Esophagus mucosa (tissue), 1 donor: Measurements from ENCODE around the gene CPEB2. TPM values are rescaled to one million over a fixed set of nuclear protein-coding genes. Genes with fewer than 3 reads are reported as not detected.
A peak's percentile ranks its signal among the peaks of the same experiment; 100 is the strongest.
"Not testable (repeated sequence)": the region's sequence is repeated elsewhere in the genome, so short reads cannot be mapped to it uniquely, and the experiment has no call there.

Experiments used
- ATAC-seq: fragments of 200-7000 bp; cut with Tn5 transposase; one replicate; pipeline ENCODE4 v1.9.1; 2020
- total RNA-seq: library from RNA; stranded (reverse); gene quantifications from one replicate; pipeline ENCODE4 v1.2.4, GENCODE V29; 2023
- donor health status: DM: yes; HTN: yes; CAD: no.

Gene CPEB2
- total RNA-seq, 1 donor from 2014 or later: 18.3 TPM

DNA sequence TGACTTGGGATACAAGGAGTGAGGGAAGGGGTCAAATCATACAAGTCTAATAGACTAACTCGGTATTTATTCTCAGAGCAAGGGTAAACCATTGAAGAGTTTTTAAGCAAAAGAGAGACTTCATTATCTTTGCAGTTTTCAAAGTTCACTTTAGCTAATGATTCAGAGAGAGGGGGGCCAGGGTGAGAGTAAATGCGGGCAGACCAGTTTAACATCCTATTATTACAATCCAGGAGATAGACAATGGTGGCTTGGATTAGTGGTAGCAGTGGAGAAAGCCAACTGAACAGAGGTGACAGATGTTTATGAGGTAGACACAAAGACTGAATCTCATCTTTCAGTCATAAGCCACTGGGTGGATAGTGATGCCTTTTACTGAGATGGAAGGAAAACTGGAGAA lies 57.9 kb downstream of the CPEB2 start:
- peak; percentile 57 for ATAC-seq

DNA sequence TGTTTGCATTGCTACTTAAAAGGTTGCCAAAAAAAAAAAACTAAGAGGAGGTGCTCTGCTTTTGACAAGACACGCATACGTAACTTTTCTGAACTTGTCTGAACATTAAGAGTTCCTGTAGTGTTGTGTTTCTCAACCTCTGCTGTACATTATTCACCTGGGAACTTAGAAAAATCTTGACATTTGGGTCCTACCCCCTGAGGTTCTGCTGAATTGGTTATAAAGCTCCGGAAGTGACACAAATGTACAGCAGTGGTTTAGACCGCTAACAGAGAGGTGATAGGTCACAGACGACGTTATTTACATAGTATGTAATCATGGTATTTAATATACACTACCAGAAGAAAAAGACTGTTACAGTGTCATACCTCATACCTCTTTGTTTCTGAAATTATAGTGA lies 61.1 kb downstream of the CPEB2 start:
- peak; percentile 66 for ATAC-seq

DNA sequence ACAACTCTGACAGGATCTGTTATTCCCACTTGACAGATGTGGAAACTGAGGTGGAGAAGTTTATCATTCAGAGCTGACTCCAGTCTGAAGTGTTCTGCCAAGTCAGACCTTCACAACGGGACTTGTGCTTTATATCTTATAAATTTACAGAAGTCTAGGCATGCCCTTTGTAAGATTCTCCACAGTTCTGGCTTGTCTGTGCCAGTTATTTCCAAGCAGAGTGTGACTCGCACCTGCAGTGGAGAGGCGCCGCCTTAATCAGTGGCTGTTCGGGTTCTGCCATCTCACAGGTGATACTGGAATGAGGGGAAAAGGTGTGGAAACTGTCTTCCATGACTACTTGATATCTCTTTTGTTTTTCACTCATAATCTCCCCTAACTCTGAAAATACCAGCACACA lies 63.2 kb downstream of the CPEB2 start:
- peak; percentile 91 for ATAC-seq

DNA sequence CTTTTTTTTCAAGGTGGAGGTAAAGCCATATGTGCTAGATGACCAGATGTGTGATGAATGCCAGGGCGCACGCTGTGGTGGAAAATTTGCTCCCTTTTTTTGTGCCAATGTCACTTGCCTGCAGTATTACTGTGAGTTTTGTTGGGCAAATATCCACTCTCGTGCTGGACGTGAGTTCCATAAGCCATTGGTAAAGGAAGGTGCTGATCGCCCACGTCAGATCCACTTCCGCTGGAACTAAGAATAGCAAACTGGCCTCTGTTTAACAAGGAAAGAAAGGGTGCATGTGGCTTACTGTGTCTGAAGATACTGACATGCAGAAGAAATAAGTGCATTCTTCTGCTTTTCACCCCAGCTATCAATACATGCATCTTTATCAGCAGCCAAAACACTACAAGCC lies 63.9 kb downstream of the CPEB2 start:
- ATAC-seq: no peak

DNA sequence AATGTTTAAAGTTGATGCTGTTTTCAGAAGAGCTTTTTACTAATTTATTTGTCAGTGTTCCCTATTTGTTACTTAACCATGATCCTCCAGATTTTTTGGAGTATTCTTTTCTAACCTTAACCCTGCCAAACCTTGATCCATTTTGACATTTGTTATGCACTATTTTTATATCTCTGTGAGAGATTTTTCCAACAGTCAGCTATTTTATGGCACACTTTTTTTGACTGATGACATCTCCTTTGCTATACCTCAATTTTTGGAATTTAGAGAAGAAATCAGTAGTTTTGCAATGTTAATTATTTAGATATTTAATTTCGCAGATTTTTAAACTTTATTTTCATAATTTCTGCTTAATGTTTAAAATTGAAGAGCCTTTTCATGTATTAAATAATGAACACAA lies 66.0 kb downstream of the CPEB2 start:
- no peak for ATAC-seq

DNA sequence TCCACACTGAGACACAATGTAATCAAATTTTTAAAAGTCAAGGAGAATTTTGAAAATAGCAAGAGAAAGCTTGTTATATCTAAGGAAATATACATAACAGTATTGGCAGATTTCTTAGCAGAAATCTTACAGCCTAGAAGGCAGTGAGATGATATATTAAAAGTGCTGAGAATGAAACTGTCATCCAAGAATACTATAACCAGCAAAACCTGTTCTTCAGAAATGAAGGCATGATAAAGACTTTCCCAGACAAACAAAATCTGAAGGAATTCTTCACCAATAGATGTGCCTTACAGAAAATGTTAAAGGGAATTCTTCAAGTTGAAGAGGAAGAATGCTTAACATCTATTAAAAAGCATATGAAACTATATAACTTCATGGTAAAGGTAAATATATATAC lies 73.6 kb downstream of the CPEB2 start:
- peak; percentile 38 for ATAC-seq

DNA sequence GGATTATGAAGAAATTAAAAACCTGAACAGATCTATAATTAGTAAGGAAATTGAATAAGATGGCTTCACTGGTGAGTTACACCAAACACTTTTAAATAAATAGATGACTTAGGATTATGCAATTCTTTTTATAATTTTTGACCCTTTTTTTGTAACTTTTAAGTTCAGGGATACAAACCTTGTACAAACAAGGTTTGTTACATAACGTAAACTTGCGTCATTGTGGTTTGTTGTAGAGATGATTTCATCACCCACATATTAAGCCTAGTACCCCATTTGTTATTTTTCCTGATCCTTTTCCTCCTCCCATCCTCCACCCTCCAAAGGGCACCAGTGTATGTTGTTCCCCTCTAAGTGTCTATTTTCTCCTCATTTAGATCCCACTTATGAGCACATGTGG lies 75.7 kb downstream of the CPEB2 start:
- peak; percentile 23 for ATAC-seq

DNA sequence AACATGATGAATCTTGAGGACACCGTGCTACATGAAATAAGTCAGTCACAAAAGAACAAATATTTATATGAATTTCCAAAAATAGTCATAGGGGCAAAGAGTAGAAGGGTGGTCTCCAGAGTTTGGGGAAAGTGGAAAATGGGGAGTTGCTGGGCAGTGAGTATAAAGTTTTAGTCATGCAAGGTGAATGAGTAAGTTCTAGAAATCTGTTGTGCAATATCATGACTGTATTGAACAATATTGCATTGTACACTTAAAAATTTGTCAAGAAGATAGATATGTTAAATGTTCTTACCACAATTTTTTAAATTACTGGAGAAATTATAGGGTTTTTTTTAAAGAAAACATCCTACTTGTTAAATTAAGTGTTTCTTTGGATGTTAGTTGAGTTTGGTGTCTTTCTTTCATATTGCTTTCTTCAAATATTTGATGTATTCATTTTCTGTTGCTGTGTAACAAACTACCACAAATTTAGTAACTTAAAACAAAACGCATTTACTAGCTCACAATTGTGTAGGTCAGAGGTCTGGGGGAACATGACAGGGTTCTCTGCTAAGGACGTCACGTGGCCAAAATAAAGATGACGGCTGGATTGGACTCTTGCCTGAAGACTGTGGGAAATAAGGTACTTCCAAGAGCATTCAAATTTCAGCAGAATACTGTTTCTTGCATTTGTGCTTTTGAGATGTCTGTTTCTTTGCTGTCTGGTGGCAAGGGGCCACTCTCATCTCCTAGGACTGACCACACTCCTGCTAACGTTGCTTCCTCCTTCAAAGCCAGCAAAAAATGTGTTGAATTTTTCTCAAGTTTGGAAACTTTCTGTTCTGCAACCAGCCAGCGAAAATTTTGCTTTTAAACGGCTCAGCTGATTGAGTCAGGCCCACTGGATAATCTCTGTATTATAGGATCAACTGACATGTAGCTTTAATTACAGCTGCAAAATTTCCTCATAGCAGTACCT lies 76.7 kb downstream of the CPEB2 start:
- ATAC-seq: peak; percentile 77

DNA sequence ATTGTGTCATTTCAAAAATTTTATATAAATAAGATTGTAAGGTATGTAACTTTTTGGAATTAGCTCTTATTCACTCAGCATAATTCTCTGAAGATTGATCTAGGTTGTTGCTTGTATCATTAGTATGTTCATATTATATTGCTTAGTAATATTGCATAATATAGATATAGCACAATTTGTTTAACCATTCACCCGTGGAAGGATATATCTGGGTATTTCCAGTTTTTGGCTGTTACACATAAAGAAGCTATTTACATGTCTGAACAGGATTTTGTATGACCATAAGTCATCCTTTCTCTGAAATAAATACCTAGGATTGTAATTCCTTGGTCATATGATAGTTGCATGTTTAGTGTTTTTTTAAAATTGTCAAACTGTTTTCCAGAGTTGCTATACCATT lies 82.5 kb downstream of the CPEB2 start:
- ATAC-seq: peak; percentile 78

DNA sequence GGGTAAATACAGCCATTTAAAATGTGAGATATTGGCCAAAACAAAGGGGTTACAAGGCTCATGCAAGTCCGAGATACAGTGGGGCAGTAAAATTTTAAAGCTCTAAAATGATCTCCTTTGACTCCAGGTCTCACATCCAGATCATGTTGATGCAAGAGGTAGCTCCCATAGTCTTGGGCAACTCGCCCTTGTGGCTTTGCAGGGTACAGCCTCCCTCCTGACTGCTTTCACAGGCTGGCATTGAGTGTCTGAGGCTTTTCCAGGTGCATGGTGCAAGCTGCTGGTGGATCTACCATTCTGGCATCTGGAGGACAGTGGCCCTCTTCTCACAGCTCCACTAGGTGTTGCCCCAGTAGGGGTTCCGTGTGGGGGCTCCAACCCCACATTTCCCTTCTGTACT lies 83.5 kb downstream of the CPEB2 start:
- ATAC-seq: not testable (repeated sequence)

DNA sequence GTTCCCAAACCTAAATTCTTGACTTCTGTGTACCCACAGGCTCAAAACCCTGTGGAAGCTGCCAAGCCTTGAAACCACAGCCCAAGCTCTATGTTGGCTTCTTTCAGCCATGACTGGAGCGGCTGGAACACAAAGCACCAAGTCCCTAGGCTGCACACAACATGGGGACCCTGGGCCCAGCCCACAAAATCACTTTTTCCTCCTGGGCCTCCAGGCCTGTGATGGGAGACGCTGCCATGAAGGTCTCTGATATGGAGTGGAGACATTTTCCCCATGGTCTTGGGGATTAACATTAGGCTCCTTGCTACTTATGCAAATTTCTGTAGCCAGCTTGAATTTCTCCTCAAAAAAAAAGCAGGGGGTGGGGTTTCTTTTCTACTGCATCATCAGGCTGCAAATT lies 84.0 kb downstream of the CPEB2 start:
- ATAC-seq: not testable (repeated sequence)

DNA sequence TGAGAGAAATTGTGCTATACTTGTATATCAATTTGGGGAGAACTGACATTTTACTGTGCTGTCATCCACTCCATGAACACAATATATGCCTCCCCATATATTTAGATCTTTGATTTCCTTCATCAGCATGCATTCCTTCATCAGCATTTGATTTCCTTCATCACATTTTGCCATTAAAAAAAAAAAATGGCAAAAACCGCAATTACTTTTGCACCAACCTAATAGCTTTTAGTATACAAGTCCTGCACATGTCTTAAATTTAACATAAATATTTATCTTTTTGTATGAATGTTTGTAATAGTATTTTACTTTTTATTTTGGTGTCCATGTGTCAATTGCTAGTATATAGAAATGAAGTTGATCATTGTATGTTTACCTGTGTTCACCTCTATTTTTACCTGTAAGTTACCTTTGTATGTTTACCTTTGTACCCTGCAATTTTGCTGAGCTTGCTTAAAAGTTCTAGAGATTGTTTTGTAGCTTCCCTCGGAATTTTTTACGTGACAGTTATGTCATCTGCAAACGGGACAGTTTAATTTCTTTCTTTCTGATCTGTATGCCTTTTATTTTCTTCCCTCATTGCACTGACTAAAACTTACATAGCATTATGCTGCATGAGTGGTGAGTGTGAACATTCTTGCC lies 86.2 kb downstream of the CPEB2 start:
- no peak for ATAC-seq

DNA sequence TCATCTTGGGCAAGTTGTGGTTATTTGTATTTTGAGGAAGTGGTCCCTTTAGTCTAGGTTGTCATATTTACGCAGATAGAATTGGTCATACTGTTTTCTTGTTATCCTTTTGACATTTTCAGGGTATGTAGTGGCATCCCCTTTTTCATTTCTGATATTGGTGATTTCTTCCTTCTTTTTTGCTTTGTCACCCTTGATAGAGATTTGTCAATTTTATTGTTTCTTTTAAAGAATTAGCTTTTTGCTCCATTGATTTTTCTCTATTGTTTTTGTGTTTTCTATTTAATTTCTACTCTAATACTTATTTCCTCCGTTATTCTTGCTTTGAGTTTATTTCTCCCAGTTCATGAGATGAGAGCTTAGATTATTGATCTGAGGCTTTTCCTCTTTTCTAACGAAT lies 87.7 kb downstream of the CPEB2 start:
- no peak for ATAC-seq

DNA sequence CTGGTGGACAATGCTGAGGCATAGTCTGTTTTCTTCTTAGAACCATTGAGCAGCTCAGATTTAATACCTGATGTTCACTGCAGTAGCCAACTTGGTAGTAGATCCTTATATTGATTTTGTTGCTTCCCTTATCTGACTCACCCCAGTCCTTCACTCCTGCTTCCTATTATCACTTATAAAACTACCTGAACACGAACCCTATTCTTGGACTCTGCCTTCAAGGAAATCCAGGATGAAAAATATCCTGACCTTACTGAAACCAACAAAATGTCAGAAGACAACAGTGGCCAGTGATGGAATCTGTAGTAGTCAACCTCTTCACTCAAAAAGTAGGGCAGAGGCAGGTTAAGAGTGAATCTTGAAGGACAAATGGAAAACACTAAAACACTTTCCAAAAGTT lies 98.1 kb downstream of the CPEB2 start:
- no peak for ATAC-seq

DNA sequence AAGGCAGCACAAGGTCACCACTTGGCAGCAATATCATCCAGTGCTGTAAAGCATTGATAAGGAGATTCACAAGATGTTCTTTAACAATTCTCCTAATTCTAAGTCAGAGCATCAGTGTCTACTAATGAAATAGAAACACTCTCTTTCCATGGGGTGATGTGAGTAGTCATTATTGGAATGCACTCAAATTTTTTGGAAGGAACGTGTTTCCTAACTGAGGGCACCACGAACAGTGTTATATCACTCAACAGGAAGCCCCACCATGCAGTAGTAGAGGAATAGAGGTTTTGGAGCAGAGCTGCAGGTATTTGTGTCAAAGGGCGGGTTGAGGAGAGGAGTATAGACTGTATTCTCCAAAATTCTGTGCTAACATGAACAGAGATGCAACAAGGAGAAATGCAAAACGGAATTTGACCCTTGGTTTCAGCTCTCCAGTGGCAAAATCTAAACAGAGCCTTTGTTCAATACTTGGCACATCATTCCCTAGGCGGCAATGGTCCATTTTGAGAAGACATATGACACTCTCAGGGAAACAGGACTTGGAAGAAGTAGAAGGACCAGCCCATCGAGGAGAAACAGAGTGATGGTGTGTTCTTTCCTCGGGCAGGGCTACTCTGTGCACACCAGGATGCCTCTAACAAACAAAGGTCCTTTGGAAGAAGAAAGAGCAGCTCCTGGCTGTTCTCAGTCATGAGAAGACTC lies 98.9 kb downstream of the CPEB2 start:
- ATAC-seq: no peak

DNA sequence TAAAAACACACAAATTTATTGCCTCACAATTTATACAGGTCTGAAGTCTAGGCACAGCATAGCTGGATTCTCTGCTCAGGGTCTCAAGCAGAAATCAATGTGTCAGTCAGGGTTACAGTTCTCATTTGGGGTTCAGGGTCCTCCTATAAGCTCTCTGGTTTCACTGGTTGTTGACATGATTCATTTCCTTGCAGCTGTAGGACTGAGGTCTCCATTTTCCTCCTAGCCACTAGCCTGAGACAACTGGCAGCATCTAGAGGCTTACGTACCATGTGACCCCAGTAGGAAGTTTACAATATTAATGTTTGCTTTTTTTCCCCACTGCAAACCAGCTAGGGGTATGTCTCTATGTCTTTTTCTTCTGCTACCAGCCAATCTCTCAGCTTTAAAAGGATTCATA lies 102.5 kb downstream of the CPEB2 start:
- no peak for ATAC-seq

DNA sequence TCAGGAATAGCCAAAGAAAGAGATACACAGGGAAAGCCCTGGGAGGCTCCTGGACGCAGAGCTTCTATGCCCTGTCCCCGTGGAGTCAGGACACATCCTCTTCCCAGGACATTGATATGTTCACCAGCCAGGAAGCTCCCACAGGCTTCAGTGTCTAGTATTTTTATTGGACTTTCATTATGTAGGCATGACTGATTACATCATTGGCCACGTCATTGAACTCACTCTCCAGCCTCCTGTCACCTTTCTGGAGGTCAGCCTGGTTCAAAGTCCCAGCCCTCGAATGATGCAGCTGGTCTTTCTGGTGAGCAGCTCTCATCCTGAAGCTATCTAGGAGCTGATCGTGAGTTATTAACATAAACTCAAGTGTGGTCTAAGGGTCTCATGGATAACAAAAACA lies 104.1 kb downstream of the CPEB2 start:
- no peak for ATAC-seq

DNA sequence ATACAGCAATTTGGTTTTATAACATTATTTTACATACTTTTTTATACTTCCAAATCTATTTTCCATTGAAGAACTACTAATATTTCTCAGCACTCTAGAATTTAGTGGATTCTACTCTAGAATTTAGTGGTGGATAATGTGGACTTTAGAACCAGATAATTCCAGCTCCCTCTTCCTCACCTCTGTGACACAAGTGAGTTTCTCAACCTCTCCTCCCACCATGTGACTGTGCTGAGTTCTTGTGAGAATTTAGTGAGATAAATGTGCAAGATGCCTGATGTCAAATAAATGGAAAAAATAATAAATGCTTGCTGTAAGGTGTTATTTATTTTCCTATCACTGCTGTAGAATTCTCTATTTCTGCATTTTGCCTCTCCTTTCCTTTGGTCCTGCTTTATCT lies 107.3 kb downstream of the CPEB2 start:
- ATAC-seq: no peak

DNA sequence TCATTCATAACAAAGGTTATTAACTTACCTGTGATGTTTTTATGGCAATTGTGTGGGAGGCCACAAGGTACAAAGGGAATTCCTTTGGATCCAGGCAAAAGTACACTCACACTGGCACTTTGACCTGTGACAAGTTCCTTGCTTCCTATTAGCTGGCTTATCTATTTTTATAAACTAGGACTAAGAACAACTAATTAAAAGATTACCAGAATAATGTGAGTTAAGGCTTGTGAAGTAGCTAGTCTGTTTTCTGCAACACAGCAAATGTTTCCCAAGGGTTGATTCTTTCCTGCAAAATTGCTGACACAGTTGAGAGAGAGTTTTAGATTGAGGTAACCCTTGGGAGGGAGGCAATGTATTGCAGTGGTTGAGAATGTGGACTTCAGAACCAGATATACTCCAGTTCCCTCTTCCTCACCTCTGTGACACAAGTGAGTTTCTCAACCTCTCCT lies 107.9 kb downstream of the CPEB2 start:
- ATAC-seq: no peak

DNA sequence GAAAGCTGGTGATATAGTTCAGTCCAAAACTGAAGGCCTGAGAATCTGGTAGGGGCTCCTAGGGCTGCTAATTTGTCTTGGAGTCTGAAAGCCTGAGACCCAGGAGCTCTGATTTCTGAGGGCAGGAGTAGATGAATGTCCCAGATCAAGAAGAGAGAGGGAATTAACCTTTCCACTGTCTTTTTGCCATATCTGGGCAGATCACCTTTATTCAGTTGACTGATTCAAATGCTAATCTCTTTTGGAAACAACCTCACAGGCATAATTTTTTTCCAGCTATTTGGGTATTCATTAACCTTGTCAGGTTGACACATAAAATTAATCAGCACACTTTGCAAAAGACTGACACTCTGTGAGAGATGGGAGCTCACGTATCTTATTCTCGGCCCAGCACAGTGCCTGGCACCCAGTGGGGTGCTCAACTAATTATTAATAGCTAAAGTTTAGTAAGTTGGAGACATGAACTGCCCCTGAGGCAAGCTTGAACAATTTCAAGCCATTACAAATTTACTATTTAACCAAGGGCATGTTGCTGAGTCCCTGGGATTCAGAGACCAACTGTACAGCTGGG lies 114.3 kb downstream of the CPEB2 start:
- ATAC-seq: no peak

DNA sequence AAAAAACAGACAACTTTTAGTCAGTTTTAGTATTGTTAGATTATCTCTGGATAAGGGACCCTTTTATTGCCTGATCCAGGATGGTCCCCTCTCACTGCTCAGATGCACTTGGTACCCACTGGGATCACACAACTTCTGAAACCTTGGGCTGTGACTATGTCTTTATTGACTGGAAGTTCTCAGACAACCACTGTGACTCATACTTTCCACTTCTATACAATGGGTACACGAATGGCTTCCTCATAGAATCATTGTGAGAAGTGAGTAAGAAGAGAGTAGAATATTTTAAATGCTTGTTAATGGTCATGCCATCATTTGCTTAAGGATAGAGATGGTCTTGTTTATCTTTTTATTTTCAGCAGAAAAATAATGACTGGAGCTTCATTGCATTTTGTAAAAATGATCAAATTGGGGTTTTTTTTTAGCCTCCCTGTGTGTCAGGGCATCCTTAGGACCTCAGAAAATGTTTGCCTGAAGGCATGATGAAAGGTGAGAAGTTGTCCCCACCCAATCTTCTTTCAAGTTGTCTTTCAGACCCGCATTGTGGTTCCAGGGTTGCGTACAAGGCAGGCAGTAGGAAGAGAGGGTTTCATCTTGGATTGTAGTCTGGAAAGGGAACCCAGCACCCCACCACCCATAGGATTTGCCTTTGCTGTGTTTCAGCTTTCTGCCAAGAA lies 115.1 kb downstream of the CPEB2 start:
- ATAC-seq: peak; percentile 28

DNA sequence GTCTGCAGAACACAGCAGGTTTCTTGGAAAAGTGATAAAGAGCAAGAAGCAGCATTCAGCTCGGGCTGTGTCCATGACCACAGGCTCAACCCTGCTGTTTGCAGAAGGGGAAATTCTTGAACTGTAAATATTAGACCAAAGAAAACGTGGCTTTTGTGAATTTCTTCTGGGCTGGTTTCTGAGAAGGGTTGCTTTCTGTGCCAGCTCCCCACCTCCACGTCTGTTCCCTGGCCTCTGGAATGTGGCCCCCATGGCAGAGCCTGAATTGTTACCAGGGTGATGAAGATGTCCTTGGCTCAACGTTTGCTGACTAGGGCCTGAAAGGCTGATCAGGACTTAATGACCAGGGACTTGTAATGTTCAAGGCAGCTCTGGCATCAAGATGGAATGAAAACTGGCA lies 116.0 kb downstream of the CPEB2 start:
- no peak for ATAC-seq
